Suprapubic skin (tissue), 4 donors: ENCODE data around the gene BCAS2.

Source experiments
- POLR2A ChIP-seq, 2 donors: fragments of 450-650 bp; IDR thresholded peaks; one replicate each; pipeline ENCODE4 v1.6.1; 2017; ENCODE audit warnings: antibody characterized with exemption in 2 of 2, mild to moderate bottlenecking in 2 of 2, moderate library complexity in 2 of 2
- POLR2AphosphoS5 ChIP-seq, 3 donors: sonication (generic); formaldehyde crosslinking; IDR thresholded peaks; one replicate each; pipeline ENCODE4 v1.6.1; 2017; ENCODE audit warnings: antibody characterized with exemption in 3 of 3
- TF ChIP-seq, protein P1 (sequence below), 2 donors: fragments of 200-600 bp in 1 of 2; fragments of 450-650 bp in 1 of 2; sonication (generic) in 1 of 2; IDR thresholded peaks; one replicate each; pipeline ENCODE4 v1.5.1; 2016 to 2019; ENCODE audit warnings: antibody characterized with exemption in 2 of 2, mild to moderate bottlenecking in 1 of 2, moderate library complexity in 1 of 2

DNA sequence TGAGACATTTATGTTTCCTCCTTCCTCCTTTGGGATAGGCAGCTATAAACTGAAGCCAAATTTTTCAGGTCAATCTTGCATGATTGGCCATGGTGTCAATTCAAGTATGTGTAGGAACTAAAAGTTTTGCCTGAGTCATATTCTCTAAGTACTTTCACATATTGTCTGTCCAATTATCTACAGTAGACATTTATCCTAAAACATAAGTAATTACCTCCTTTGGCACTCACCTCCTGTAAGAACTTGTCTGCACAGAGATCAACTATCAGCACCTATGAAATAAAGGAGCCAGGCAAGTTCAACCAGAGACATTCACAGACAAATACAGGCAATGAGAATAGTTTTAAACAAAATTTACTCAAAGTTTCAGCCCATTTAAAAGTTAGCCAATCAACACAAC lies 14.2 kb upstream of the BCAS2 start:
- TF ChIP-seq POLR2A (IDR thresholded peaks at IDR 0.05) (no peak), POLR2AphosphoS5 (IDR thresholded peaks at IDR 0.05) (no peak)
- TF ChIP-seq, protein P1, sequence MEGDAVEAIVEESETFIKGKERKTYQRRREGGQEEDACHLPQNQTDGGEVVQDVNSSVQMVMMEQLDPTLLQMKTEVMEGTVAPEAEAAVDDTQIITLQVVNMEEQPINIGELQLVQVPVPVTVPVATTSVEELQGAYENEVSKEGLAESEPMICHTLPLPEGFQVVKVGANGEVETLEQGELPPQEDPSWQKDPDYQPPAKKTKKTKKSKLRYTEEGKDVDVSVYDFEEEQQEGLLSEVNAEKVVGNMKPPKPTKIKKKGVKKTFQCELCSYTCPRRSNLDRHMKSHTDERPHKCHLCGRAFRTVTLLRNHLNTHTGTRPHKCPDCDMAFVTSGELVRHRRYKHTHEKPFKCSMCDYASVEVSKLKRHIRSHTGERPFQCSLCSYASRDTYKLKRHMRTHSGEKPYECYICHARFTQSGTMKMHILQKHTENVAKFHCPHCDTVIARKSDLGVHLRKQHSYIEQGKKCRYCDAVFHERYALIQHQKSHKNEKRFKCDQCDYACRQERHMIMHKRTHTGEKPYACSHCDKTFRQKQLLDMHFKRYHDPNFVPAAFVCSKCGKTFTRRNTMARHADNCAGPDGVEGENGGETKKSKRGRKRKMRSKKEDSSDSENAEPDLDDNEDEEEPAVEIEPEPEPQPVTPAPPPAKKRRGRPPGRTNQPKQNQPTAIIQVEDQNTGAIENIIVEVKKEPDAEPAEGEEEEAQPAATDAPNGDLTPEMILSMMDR (IDR thresholded peaks at IDR 0.05), result no peak
